IMR-90 (cell line): ENCODE results near the gene RAP2B. TPM values are rescaled to one million over a fixed set of nuclear protein-coding genes. Genes with fewer than 3 reads are reported as not detected.
"Not testable (repeated sequence)": the region's sequence is repeated elsewhere in the genome, so short reads cannot be mapped to it uniquely, and the experiment has no call there.

ENCODE experiments used
- ATAC-seq: fragments of 200-7000 bp; cut with Tn5 transposase; 2 replicates; pipeline ENCODE4 v1.9.1; 2020; ENCODE audit warnings: low read depth, mild to moderate bottlenecking, moderate library complexity
- BruUV-seq: library from RNA; stranded (reverse); fragments of 400-500 nt; replicated peaks from 2 replicates; lab custom pipeline; 2021; lab: Mats Ljungman, UMichigan
- CTCF ChIA-PET: fragments of 300-600 bp; formaldehyde crosslinking; extraction: SDS; loops from one replicate; lab custom pipeline; 2021; ENCODE audit warnings: antibody characterized with exemption; lab: Yijun Ruan, JAX
- POLR2A ChIA-PET: fragments of 300-600 bp; sonication (Branson Sonifier 250); formaldehyde crosslinking; loops from one replicate; lab custom pipeline; 2022; ENCODE audit warnings: antibody characterized with exemption; ENCODE audit not compliant: unreplicated experiment; lab: Charles Lee
- DNase-seq: peaks from one replicate; pipeline ENCODE4 v3.0.0; 2013
- H2AFZ ChIP-seq: replicated peaks from 2 replicates; pipeline ENCODE3; 2013; ENCODE audit warnings: low read length, mild to moderate bottlenecking; ENCODE audit not compliant: poor library complexity
- H2AK5ac ChIP-seq: 2 replicates; pipeline ENCODE4 v1.6.1; 2013; ENCODE audit warnings: low read depth, low read length, inconsistent platforms
- H2AK9ac ChIP-seq: replicated peaks from 2 replicates; pipeline ENCODE3; 2013; ENCODE audit warnings: mild to moderate bottlenecking, low read depth, low read length, moderate library complexity; ENCODE audit not compliant: poor library complexity
- H2BK120ac ChIP-seq: 2 replicates; pipeline ENCODE4 v1.6.1; 2013; ENCODE audit warnings: low read depth, low read length, inconsistent platforms
- H2BK15ac ChIP-seq: 3 replicates; pipeline ENCODE4 v1.6.1; 2013; ENCODE audit warnings: low read depth, low read length, inconsistent platforms
- H2BK20ac ChIP-seq: 2 replicates; pipeline ENCODE4 v1.6.1; 2013; ENCODE audit warnings: low read depth, mild to moderate bottlenecking, inconsistent platforms, low read length, moderate library complexity
- H2BK5ac ChIP-seq: 2 replicates; pipeline ENCODE4 v1.6.1; 2013; ENCODE audit warnings: mild to moderate bottlenecking, low read depth, low read length, inconsistent platforms; ENCODE audit not compliant: poor library complexity, severe bottlenecking
- H3K14ac ChIP-seq: replicated peaks from 2 replicates; pipeline ENCODE4 v1.6.1; 2013; ENCODE audit warnings: low read depth, low read length, inconsistent platforms
- H3K18ac ChIP-seq: 2 replicates; pipeline ENCODE4 v1.6.1; 2013; ENCODE audit warnings: low read depth, low read length, control low read depth
- H3K23ac ChIP-seq: 2 replicates; pipeline ENCODE4 v1.6.1; 2013; ENCODE audit warnings: low read depth, low read length, inconsistent platforms
- H3K27ac ChIP-seq: 2 replicates; pipeline ENCODE4 v1.5.1; 2013; ENCODE audit warnings: mild to moderate bottlenecking, control low read depth, low read length; ENCODE audit not compliant: insufficient read depth
- H3K27me3 ChIP-seq: 2 replicates; pipeline ENCODE4 v1.6.1; 2013; ENCODE audit warnings: low read length; ENCODE audit not compliant: control insufficient read depth, insufficient read depth
- H3K36me3 ChIP-seq: 2 replicates; pipeline ENCODE4 v1.6.1; 2013; ENCODE audit warnings: low read length, mixed read lengths; ENCODE audit not compliant: control insufficient read depth, insufficient read depth
- H3K4ac ChIP-seq: 2 replicates; pipeline ENCODE4 v1.6.1; 2013; ENCODE audit warnings: low read depth, low read length, inconsistent platforms
- H3K4me1 ChIP-seq: 2 replicates; pipeline ENCODE4 v1.6.1; 2013; ENCODE audit warnings: low read length, mixed read lengths; ENCODE audit not compliant: control insufficient read depth, insufficient read depth
- H3K4me2 ChIP-seq: 2 replicates; pipeline ENCODE4 v1.6.1; 2013; ENCODE audit warnings: low read depth, mild to moderate bottlenecking, control low read depth, low read length, moderate library complexity
- H3K4me3 ChIP-seq: 2 replicates; pipeline ENCODE4 v1.5.1; 2013; ENCODE audit warnings: low read depth, mild to moderate bottlenecking, control low read depth, low read length, moderate library complexity; ENCODE audit not compliant: insufficient read depth
- H3K56ac ChIP-seq: 2 replicates; pipeline ENCODE4 v1.6.1; 2013; ENCODE audit warnings: low read length, inconsistent platforms; ENCODE audit not compliant: insufficient read depth; ENCODE audit errors: extremely low read depth
- H3K79me1 ChIP-seq, 2 experiments: 2 replicates each; pipeline ENCODE4 v1.6.1; 2013; ENCODE audit warnings: low read length in 2 of 2, inconsistent platforms in 1 of 2, low read depth in 1 of 2
- H3K9ac ChIP-seq: 2 replicates; pipeline ENCODE4 v1.6.1; 2013; ENCODE audit warnings: low read depth, low read length, control low read depth
- H3K9me1 ChIP-seq: 2 replicates; pipeline ENCODE4 v1.6.1; 2013; ENCODE audit warnings: low read length, inconsistent platforms; ENCODE audit not compliant: insufficient read depth
- H3K9me3 ChIP-seq: 2 replicates; pipeline ENCODE4 v1.6.1; 2013; ENCODE audit warnings: low read length; ENCODE audit not compliant: control insufficient read depth, insufficient read depth
- H4K20me1 ChIP-seq: 2 replicates; pipeline ENCODE4 v1.6.1; 2013; ENCODE audit warnings: low read length, inconsistent platforms; ENCODE audit not compliant: insufficient read depth
- H4K5ac ChIP-seq: 2 replicates; pipeline ENCODE4 v1.6.1; 2013; ENCODE audit warnings: mild to moderate bottlenecking, low read depth, low read length, control low read depth
- H4K8ac ChIP-seq, 2 experiments: 2 replicates each; pipeline ENCODE4 v1.6.1; 2013; ENCODE audit warnings: low read depth in 2 of 2, low read length in 2 of 2, control low read depth in 1 of 2, inconsistent platforms in 1 of 2
- H4K91ac ChIP-seq: 2 replicates; pipeline ENCODE4 v1.6.1; 2013; ENCODE audit warnings: low read depth, low read length, inconsistent platforms; ENCODE audit not compliant: insufficient read depth
- BHLHE40 ChIP-seq: fragments of 150-350 bp; IDR thresholded peaks from 2 replicates; pipeline ENCODE4 v1.6.1; 2016; ENCODE audit warnings: mild to moderate bottlenecking, low read depth, low read length
- CEBPB ChIP-seq: IDR thresholded peaks from 2 replicates; pipeline ENCODE4 v1.6.1; 2012; ENCODE audit warnings: low read depth, low read length, improper control_type of control experiment
- CHD1 ChIP-seq: IDR thresholded peaks from 2 replicates; pipeline ENCODE4 v1.6.1; 2012; ENCODE audit warnings: low read depth, low read length, improper control_type of control experiment
- NFE2L2 ChIP-seq: fragments of 150-350 bp; IDR thresholded peaks from 2 replicates; pipeline ENCODE4 v1.6.1; 2016; ENCODE audit warnings: low read depth, mild to moderate bottlenecking, low read length
- POLR2A ChIP-seq: IDR thresholded peaks from 2 replicates; pipeline ENCODE4 v1.6.1; 2012; ENCODE audit warnings: mild to moderate bottlenecking, low read depth, low read length
- RCOR1 ChIP-seq: IDR thresholded peaks from 2 replicates; pipeline ENCODE4 v1.6.1; 2012; ENCODE audit warnings: mild to moderate bottlenecking, low read length, improper control_type of control experiment; ENCODE audit not compliant: insufficient replicate concordance
- RFX5 ChIP-seq: IDR thresholded peaks from 2 replicates; pipeline ENCODE4 v1.8.0; 2012; ENCODE audit warnings: low read depth, mild to moderate bottlenecking, low read length, moderate library complexity
- SMC3 ChIP-seq: fragments of 150-350 bp; IDR thresholded peaks from 2 replicates; pipeline ENCODE4 v1.6.1; 2016; ENCODE audit warnings: low read depth, mild to moderate bottlenecking, antibody characterized with exemption, low read length, moderate library complexity
- WGBS, 2 experiments: methylation state at CpG; one replicate each; pipeline versions ENCODE4 v1.1.5 to v1.1.7; 2013; ENCODE audit warnings: missing lambda C conversion rate in 2 of 2; ENCODE audit not compliant: insufficient read length in 1 of 2; ENCODE audit errors: extremely low coverage in 2 of 2; 5-methylcytosine and 5-hydroxymethylcytosine counted together
- dilution Hi-C: fragments of 300-500 bp; cut with HindIII; formaldehyde crosslinking; loops from one replicate; pipeline ENCODE4 v1.14.3; 2018; ENCODE audit warnings: low sequenced_read_pairs; ENCODE audit not compliant: unreplicated experiment
- in situ Hi-C: fragments of 300-500 bp; cut with MboI; formaldehyde crosslinking; loops from 3 replicates; pipeline ENCODE4 v1.14.3; 2019; ENCODE audit warnings: low sequenced_read_pairs, inconsistent platforms, mixed read lengths
- intact Hi-C: fragments of 100-400 bp; cut with micrococcal nuclease; formaldehyde crosslinking; loops from 2 replicates; pipeline ENCODE4 v1.10.0; 2022
- polyA plus RNA-seq, 3 experiments: library from polyadenylated mRNA; depleted of rRNA; stranded (reverse); fragments of >200 nt; gene quantifications; 2 replicates each; pipeline ENCODE4 v1.2.3, GENCODE V29; 2012; ENCODE audit warnings: low replicate concordance in 1 of 3
- total RNA-seq: library from RNA; depleted of rRNA; stranded (reverse); fragments of >200 nt; gene quantifications from 2 replicates; pipeline ENCODE4 v1.2.3, GENCODE V29; 2012

The RAP2B gene
- total and polyA plus RNA-seq, 2 of the 4 experiments (the other 2 are of a cell fraction): 6.6 to 12.4 TPM

DNA sequence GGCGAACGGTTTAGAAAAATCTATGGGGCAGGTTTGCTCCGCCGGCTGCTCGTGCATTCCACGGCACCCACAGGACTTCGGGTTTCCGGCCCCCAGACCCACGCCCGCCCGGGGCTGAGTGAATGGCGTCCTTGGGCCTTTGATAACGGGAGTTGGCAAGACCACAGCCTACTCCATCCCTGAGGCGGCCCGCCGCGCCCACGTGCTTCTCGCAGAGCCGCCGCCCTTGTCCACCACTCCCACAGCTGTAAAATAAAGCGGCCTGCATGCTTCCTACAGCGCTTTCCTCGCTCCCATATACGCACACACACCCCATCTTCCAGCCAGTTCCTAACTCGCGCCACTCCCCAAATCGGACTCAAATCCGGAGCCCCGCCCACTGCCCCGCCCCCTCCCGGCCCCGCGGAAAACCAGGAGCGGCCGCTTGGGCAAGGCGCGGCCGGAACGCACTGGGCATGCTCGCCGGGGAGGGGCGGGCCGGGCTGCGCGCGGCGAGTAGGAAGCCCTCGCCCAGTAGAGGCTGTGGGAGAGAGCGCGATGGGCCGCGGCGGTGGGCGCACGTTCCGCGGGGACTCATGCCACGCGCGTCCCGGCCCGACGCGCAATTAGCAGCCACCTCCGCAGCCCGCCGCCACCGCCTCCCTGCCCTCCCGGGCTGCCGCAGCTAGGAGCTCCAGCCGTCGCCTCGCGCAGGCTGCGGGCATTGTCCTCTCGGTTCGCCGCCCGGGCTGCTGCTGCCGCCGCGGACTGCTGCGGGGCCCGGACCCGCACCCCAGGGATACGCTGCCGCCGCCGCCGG lies at the start of gene RAP2B (continued):
- TF ChIP-seq NFE2L2 (no peak), CEBPB (no peak; the same call in 1 of the 2 replicates), BHLHE40 (peak; percentile 74), CHD1 (no peak), POLR2A (peak; percentile 91), RCOR1 (no peak), SMC3 (peak; percentile 2; the same call in 1 of the 2 replicates)

DNA sequence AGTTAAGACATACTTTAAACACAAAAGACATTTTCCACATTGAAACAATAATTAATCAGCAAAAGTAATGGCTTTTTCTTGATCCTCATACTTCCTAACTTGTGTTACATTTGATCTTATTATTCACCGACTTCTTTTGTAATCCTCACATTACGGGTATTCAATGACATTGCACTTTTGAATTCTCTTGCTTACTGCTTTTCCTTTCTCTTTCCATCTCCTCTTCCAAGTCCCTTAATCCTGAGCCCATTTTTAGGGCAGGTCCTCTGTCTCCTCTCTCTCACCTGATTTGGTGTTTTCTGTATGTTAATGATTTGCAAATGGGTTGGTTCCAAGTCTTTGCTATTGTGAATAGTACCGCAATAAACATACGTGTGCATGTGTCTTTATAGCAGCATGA lies 48.5 kb upstream of the RAP2B start:
- no peaks in the 10 kb centered on the region for H4K20me1 ChIP-seq
- no peaks in the 10 kb centered on the region for H3K27me3 ChIP-seq
- TF ChIP-seq NFE2L2: 0 out of 2 replicates have a peak, but pooled peaks have one; percentile 17
- no peak for TF ChIP-seq RFX5
- BruUV-seq: no TSS peak
- dilution Hi-C loops (no loop called here), in situ Hi-C loops (no loop called here), intact Hi-C loops (no loop called here)
- CTCF ChIA-PET: no interaction called here
- H2BK120ac ChIP-seq: no peak overlapping the region
- no peak overlapping the region for H3K27ac ChIP-seq
- H3K4me3 ChIP-seq: no peak overlapping the region
- H3K9ac ChIP-seq: no peak overlapping the region
- POLR2A ChIA-PET: no interaction called here
- no peaks in the 10 kb centered on the region for H3K4me1 ChIP-seq
- H2AFZ ChIP-seq: no peak overlapping the region
- H3K23ac ChIP-seq: no peak overlapping the region
- no peak overlapping the region for H2BK20ac ChIP-seq
- no peaks in the 10 kb centered on the region for H3K79me1 ChIP-seq
- H3K4ac ChIP-seq: no peak overlapping the region
- no peak overlapping the region for H4K91ac ChIP-seq
- no peak for ATAC-seq
- no peak overlapping the region for H2AK5ac ChIP-seq
- no peak overlapping the region for H3K4me2 ChIP-seq
- H2BK5ac ChIP-seq: no peak overlapping the region
- no CpG with 5 or more reads among the region's 4 CpGs for WGBS, 2 experiments
- H2BK15ac ChIP-seq: no peak overlapping the region
- H2AK9ac ChIP-seq: no peak overlapping the region
- H3K9me1 ChIP-seq: no peaks in the 10 kb centered on the region
- no peak overlapping the region for H3K56ac ChIP-seq
- no peak overlapping the region for H3K14ac ChIP-seq
- no peaks in the 10 kb centered on the region for H3K9me3 ChIP-seq
- H4K5ac ChIP-seq: no peak overlapping the region
- no peaks in the 10 kb centered on the region for H3K36me3 ChIP-seq
- DNase-seq: no peak
- H3K18ac ChIP-seq: no peak overlapping the region
- H4K8ac ChIP-seq: no peak overlapping the region

DNA sequence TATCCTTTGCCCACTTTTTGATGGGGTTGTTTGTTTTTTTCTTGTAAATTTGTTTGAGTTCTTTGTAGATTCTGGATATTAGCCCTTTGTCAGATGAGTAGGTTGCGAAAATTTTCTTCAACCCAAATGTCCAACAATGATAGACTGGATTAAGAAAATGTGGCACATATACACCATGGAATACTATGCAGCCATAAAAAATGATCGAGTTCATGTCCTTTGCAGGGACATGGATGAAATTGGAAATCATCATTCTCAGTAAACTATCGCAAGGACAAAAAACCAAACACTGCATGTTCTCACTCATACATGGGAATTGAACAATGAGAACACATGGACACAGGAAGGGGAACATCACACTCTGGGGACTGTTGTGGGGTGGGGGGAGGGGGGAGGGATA lies 47.8 kb upstream of the RAP2B start:
- intact Hi-C loops, ATAC-seq, H3K27ac ChIP-seq, H4K5ac ChIP-seq, H3K4ac ChIP-seq, H2AFZ ChIP-seq, H4K20me1 ChIP-seq, H3K27me3 ChIP-seq, H3K79me1 ChIP-seq, H3K4me3 ChIP-seq, H3K9ac ChIP-seq, H2BK15ac ChIP-seq, H3K14ac ChIP-seq, H3K23ac ChIP-seq, BruUV-seq, H3K36me3 ChIP-seq, dilution Hi-C loops, H2AK9ac ChIP-seq, H2BK120ac ChIP-seq, H2BK20ac ChIP-seq, H3K18ac ChIP-seq, H4K91ac ChIP-seq, H2AK5ac ChIP-seq, DNase-seq, H3K9me3 ChIP-seq, H3K4me2 ChIP-seq, in situ Hi-C loops, POLR2A ChIA-PET, H3K56ac ChIP-seq, H3K9me1 ChIP-seq, H3K4me1 ChIP-seq, CTCF ChIA-PET, H2BK5ac ChIP-seq, H4K8ac ChIP-seq: not testable (repeated sequence)
- no CpG with 5 or more reads among the region's 3 CpGs for WGBS, 2 experiments
